Frontal cortex (tissue), 4 donors: ENCODE data around the gene VSIG10L2. TPM values are rescaled to one million over a fixed set of nuclear protein-coding genes. Genes with fewer than 3 reads are reported as not detected.

Source experiments
- DNase-seq, 2 donors: peaks; one replicate each; pipeline ENCODE4 v3.0.0; 2012; ENCODE audit warnings: low spot score in 2 of 2
- FAIRE-seq: peaks from 2 replicates; lab custom pipeline; 2012; peaks lifted over from hg19 to GRCh38; lab: Jason Lieb, UNC
- total RNA-seq: library from RNA; depleted of rRNA; stranded (reverse); fragments of >200 nt; gene quantifications from one replicate; pipeline ENCODE4 v1.2.3, GENCODE V29; 2014
- donor health status: control.
- donor health status: control.
- donor health status: control.

Gene VSIG10L2
- total RNA-seq, 1 donor from 2014 or later, result not detected

GRCh38 chr11:125926682-125927081 is 19.2 kb upstream of the VSIG10L2 start:
- no peak for DNase-seq
- no peak for FAIRE-seq

GRCh38 chr11:125929445-125930075 is 16.3 kb upstream of the VSIG10L2 start:
- no peak for FAIRE-seq
- DNase-seq, result no peak

- DNase-seq (no peak), FAIRE-seq (no peak)
These were observed 15.8 kb upstream of the VSIG10L2 start for GRCh38 chr11:125930076-125930450.

DNA sequence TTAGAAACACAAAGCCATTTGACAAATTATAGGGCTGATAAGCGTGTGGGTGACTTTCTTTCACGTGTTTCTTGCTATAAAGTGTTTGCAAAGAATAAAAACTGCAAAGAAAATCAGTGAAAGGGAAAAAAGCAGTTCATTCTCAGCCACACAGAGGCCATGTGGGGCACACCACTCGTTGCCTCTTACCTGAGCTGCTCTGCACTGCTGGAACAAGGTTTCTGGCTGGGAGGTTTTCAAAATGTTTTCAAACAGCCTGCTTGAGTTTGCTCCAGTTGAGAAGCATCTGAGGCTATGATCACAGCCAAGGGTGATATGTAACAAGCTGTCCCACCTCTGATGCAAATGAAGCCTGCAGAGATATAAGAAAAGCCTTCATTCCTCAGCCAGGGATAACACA is 14.7 kb upstream of the VSIG10L2 start:
- no peak for DNase-seq
- FAIRE-seq, result no peak

DNA sequence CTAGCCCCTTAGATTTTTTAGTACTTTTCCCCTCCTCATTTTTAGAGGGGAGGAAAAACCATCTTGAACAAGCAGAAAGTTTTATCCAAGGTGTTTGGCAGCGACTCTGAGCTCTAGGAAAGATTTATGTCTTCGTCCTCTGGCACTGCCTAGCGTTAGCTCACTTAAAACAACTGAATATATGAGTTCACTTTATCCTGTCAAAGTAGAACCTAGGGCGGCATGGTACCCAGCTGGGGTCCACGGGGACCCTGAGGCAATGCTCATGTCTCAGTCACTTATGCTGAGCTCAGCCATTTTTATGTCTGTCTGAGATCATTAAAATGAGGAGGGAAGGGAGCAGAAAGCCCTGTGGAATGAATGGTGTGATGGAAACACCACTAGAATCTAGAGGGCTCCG is 14.2 kb upstream of the VSIG10L2 start:
- no peak for DNase-seq
- FAIRE-seq, result no peak

- DNase-seq (no peak), FAIRE-seq (no peak)
These were observed 13.5 kb upstream of the VSIG10L2 start for GRCh38 chr11:125932301-125932700.

- no peak for DNase-seq
- no peak for FAIRE-seq
These were observed 12.6 kb upstream of the VSIG10L2 start for GRCh38 chr11:125933030-125933813.

GRCh38 chr11:125934473-125934872 is 11.4 kb upstream of the VSIG10L2 start:
- DNase-seq, result no peak
- no peak for FAIRE-seq

DNA sequence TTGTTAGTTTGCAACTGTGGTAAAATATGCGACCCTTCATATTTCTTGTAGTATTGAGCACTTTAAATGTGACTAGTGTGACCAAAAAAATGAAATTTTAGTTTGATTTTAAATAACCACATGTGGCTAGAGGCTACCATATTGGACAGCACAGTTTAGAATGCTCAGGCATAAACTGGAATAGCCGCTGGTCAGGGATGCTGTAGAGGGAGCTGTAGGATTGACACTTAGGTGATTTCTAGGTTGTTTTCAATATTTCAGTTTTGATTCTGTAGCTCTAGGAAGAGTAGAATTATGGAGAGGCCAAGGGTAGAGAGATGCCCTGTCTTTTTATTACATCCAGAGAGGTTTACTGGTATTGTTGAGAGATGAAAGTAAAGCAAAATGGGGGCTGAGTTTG is 10.8 kb upstream of the VSIG10L2 start:
- DNase-seq (no peak), FAIRE-seq (no peak)

GRCh38 chr11:125935618-125936199 is 10.1 kb upstream of the VSIG10L2 start:
- FAIRE-seq, result no peak
- no peak for DNase-seq

- DNase-seq (no peak), FAIRE-seq (no peak)
These were observed 7.4 kb upstream of the VSIG10L2 start for GRCh38 chr11:125938418-125938817.

- DNase-seq (no peak), FAIRE-seq (no peak)
These were observed 6.7 kb upstream of the VSIG10L2 start for GRCh38 chr11:125939081-125939521.

GRCh38 chr11:125940145-125940544 is 5.7 kb upstream of the VSIG10L2 start:
- DNase-seq (no peak), FAIRE-seq (no peak)

DNA sequence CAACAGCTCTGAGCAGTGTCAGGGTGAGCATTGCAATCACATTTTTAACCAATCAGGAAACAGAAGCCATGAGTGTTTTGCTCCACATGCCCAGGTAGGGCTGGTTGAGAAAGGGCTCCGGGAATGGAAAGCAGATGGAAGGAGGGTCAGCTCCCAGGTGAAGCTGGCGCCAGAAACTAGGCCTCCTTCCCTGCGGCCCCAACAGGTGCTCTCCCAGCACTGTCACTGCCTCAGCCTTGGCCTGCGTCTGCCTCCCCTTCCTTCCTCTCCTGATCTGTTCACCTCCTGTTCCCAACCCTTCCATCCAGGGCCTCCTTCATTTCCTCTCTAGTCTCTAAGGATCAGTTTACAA is 4.6 kb upstream of the VSIG10L2 start:
- DNase-seq (no peak), FAIRE-seq (no peak)

GRCh38 chr11:125941619-125942611 is 3.9 kb upstream of the VSIG10L2 start:
- FAIRE-seq (no peak), DNase-seq (peak in 1 of 2 donors; percentile 52)

GRCh38 chr11:125942771-125943428 is 2.9 kb upstream of the VSIG10L2 start:
- FAIRE-seq (no peak), DNase-seq (no peak)

DNA sequence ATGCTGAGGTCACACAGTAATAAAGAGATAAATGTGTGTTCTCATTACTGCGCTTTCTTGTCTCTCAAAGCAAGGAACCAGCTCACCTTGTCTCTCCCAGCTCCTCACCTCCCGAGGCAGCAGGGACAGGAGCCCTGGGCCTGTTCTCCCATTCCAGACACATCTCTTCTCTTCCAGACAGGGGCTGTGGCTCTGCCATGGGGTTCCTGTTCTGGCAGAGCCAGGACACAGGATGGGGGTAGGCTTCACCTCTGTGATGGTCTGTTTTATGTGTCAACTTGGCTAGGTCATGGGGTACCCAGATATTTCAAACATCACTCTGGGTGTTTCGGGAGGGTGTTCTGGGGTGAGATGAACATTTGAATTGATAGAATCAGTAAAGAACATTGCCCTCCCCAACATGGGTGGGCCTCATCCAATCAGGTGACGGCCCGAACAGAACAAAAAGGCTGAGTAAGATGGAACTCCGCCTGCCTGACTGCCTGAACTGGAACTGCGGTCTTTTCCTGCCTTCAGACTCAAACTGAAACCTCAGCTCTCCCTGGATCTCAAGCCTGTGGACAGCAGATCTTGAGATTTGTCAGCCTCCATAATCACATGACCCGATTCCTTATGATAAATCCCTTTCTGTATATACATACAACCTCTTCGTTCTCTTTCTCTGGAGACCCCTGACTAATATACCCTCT is 2.0 kb upstream of the VSIG10L2 start:
- FAIRE-seq (no peak), DNase-seq (no peak)

DNA sequence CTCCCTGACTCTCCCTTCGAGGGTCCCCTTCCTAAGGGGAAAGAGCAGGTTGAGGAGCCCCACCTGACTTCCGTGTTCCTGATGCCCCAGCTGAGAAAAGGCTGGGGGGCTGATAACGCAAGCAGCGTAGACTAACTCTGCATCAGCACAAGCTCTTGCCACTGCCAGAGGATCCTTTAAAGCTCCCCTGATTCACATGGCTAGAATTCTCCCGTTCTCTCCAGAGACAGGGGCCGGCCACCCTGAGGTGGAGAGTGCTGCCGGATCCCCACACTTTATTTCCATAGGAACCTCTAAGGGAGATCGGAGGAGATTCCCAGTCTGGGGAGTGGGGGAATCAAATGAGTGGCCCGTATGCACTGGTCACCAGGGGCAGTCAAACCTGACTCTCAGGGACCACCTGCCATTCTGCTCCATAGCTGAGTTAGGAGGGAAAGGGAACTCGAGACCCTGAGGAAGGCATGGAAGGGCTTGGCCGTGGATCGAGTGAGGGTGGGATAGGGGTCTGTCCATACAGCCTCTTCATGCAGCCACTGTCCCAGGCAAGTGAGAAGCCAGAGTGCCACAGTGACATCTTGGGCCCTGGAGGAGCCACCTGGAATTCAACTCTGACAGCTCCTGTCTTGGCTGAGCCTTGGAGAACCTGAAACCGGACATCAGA is 1.4 kb upstream of the VSIG10L2 start:
- FAIRE-seq, result no peak
- no peak for DNase-seq
